ENCODE measurements around the gene STAC3.

DNA sequence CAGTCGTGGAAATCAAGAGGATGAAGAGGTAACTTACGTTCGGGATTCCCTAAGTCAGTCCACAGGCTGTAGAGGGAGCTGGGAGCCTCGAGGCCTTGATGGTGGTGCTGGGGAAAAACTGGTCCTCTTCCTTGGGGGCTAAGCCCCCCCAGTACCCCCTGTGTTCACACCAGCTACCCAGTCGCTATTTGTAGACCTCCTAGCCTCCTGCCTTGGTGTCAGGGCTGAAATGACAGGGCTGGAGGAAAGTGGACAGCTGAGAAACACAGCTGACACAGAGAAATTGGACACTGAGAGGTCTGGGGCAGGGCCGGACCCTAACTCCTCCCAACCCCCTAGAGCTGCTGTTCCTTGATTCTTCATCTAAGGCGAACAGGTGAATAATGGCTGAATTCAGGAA lies at the start of gene STAC3:
- TF ChIP-seq, protein P1, sequence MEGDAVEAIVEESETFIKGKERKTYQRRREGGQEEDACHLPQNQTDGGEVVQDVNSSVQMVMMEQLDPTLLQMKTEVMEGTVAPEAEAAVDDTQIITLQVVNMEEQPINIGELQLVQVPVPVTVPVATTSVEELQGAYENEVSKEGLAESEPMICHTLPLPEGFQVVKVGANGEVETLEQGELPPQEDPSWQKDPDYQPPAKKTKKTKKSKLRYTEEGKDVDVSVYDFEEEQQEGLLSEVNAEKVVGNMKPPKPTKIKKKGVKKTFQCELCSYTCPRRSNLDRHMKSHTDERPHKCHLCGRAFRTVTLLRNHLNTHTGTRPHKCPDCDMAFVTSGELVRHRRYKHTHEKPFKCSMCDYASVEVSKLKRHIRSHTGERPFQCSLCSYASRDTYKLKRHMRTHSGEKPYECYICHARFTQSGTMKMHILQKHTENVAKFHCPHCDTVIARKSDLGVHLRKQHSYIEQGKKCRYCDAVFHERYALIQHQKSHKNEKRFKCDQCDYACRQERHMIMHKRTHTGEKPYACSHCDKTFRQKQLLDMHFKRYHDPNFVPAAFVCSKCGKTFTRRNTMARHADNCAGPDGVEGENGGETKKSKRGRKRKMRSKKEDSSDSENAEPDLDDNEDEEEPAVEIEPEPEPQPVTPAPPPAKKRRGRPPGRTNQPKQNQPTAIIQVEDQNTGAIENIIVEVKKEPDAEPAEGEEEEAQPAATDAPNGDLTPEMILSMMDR (IDR thresholded peaks at IDR 0.05): no peak
- no peak for TF ChIP-seq POLR2AphosphoS5 (IDR thresholded peaks at IDR 0.05)
- TF ChIP-seq POLR2A (IDR thresholded peaks at IDR 0.05): no peak

Data from prostate gland (tissue), 2 donors.